Astrocyte (in vitro differentiated cells and primary cell): ENCODE data around the gene AP5M1. TPM values are rescaled to one million over a fixed set of nuclear protein-coding genes. Genes with fewer than 3 reads are reported as not detected.

Experiments used
- DNase-seq: peaks from one replicate; pipeline ENCODE4 v3.0.0-alpha.2; 2010; ENCODE audit warnings: low read depth
- FAIRE-seq: peaks from 2 replicates; lab custom pipeline; 2011; peaks lifted over from hg19 to GRCh38; lab: Jason Lieb, UNC
- H2AFZ ChIP-seq: 2 replicates; pipeline ENCODE4 v1.6.0; 2012; ENCODE audit warnings: low read depth, low read length, inconsistent platforms
- H3K27ac ChIP-seq: 2 replicates; pipeline ENCODE4 v1.5.1; 2011; ENCODE audit warnings: low read depth, low read length, inconsistent platforms
- H3K27me3 ChIP-seq: 2 replicates; pipeline ENCODE4 v1.6.0; 2011; ENCODE audit warnings: low read length, inconsistent platforms; ENCODE audit not compliant: insufficient read depth
- H3K36me3 ChIP-seq: 2 replicates; pipeline ENCODE4 v1.5.1; 2011; ENCODE audit warnings: low read length, inconsistent platforms; ENCODE audit not compliant: insufficient read depth
- H3K4me1 ChIP-seq: 2 replicates; pipeline ENCODE4 v1.5.1; 2011; ENCODE audit warnings: low read length, inconsistent platforms; ENCODE audit not compliant: insufficient read depth
- H3K4me2 ChIP-seq: 2 replicates; pipeline ENCODE4 v1.6.0; 2012; ENCODE audit warnings: low read length, inconsistent platforms
- H3K4me3 ChIP-seq: 2 replicates; pipeline ENCODE4 v1.5.1; 2011; ENCODE audit warnings: low read depth, mild to moderate bottlenecking, low read length, inconsistent platforms; ENCODE audit not compliant: insufficient read depth
- H3K79me2 ChIP-seq: 2 replicates; pipeline ENCODE4 v1.6.0; 2012; ENCODE audit warnings: mild to moderate bottlenecking, low read length, inconsistent platforms; ENCODE audit not compliant: insufficient read depth
- H3K9ac ChIP-seq: 2 replicates; pipeline ENCODE4 v1.6.0; 2012; ENCODE audit warnings: mild to moderate bottlenecking, low read length, inconsistent platforms
- H3K9me3 ChIP-seq: 2 replicates; pipeline ENCODE4 v1.5.1; 2012; ENCODE audit warnings: low read depth, mild to moderate bottlenecking, low read length, inconsistent platforms; ENCODE audit not compliant: insufficient read depth
- H4K20me1 ChIP-seq: 2 replicates; pipeline ENCODE4 v1.6.0; 2012; ENCODE audit warnings: low read length, inconsistent platforms; ENCODE audit not compliant: insufficient read depth
- H3K27ac Mint-ChIP-seq: one replicate; pipeline ENCODE4 v1.8.0; 2021; ENCODE audit warnings: mild to moderate bottlenecking, mixed read lengths; ENCODE audit not compliant: unreplicated experiment
- H3K27me3 Mint-ChIP-seq: one replicate; pipeline ENCODE4 v1.8.0; 2021; ENCODE audit warnings: low read depth, mixed read lengths; ENCODE audit not compliant: unreplicated experiment
- H3K36me3 Mint-ChIP-seq: one replicate; pipeline ENCODE4 v1.8.0; 2021; ENCODE audit warnings: low read depth, mixed read lengths; ENCODE audit not compliant: unreplicated experiment
- H3K4me1 Mint-ChIP-seq: one replicate; pipeline ENCODE4 v1.8.0; 2021; ENCODE audit warnings: low read depth, mixed read lengths; ENCODE audit not compliant: unreplicated experiment
- H3K4me3 Mint-ChIP-seq: one replicate; pipeline ENCODE4 v1.8.0; 2021; ENCODE audit warnings: mild to moderate bottlenecking, moderate library complexity, mixed read lengths; ENCODE audit not compliant: unreplicated experiment
- H3K9me3 Mint-ChIP-seq: one replicate; pipeline ENCODE4 v1.8.0; 2021; ENCODE audit warnings: mild to moderate bottlenecking, mixed read lengths; ENCODE audit not compliant: unreplicated experiment
- CTCF ChIP-seq: IDR thresholded peaks from 2 replicates; pipeline ENCODE4 v1.5.1; 2011; ENCODE audit warnings: low read depth, mild to moderate bottlenecking, inconsistent platforms, low read length, moderate library complexity; ENCODE audit not compliant: insufficient read depth
- EZH2 ChIP-seq: IDR thresholded peaks from 2 replicates; pipeline ENCODE4 v1.6.1; 2012; ENCODE audit warnings: mild to moderate bottlenecking, low read length, inconsistent platforms; ENCODE audit not compliant: insufficient read depth
- total RNA-seq: library from RNA; stranded (reverse); gene quantifications from 2 replicates; pipeline ENCODE4 v1.2.1, GENCODE V29; 2021

AP5M1 gene
- total RNA-seq, 1 donor from 2014 or later = 61.1 TPM

DNA sequence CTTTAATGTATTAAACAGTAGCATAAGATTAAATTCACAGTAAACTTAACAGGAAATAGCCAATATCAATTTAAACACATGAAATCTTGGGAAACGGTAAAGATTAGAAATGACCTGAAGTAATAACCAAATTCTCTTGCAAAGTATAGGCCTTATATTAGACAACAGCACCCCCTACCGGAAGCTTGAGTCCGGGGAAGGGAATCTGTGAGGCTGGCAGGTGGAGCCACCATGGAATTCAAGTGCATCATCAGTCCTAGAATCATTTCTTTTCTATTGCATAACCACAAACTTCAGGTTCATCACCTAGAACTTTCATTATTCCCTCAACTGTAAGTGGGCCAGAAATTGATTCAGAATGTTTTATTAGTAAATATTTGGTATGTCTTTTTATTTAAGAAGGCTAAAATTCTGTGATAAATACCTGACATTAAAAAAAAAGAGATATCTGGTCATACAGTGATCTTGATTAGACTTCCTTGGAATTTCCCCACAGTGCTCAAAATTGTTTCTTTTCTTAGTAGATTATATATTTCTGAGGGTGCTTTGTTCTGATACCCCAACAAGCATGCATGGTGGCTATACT, 48.6 kb downstream of the AP5M1 start:
- TF ChIP-seq CTCF (peak; percentile 94), EZH2 (no peak)
- DNase-seq (peak; percentile 44), FAIRE-seq (peak; percentile 55)
- H3K9ac ChIP-seq = no peak overlapping the region
- H3K9me3 ChIP-seq = no peaks in the 10 kb centered on the region
- peaks cover 14% of the 10 kb centered on the region for H3K27me3 ChIP-seq
- no peaks in the 10 kb centered on the region for H3K79me2 ChIP-seq
- Mint-ChIP-seq H3K27ac (no peak overlapping the region), H3K27me3 (no peaks in the 10 kb centered on the region), H3K4me1 (no peaks in the 10 kb centered on the region), H3K36me3 (no peaks in the 10 kb centered on the region), H3K9me3 (no peaks in the 10 kb centered on the region), H3K4me3 (no peak overlapping the region)
- no peak overlapping the region for H3K4me3 ChIP-seq
- H3K4me1 ChIP-seq = no peaks in the 10 kb centered on the region
- no peaks in the 10 kb centered on the region for H4K20me1 ChIP-seq
- H2AFZ ChIP-seq = no peak overlapping the region
- no peak overlapping the region for H3K4me2 ChIP-seq
- H3K36me3 ChIP-seq = no peaks in the 10 kb centered on the region
- no peak overlapping the region for H3K27ac ChIP-seq

- no peak overlapping the region for H3K4me3 ChIP-seq
- H3K36me3 Mint-ChIP-seq = no peaks in the 10 kb centered on the region
- no peak overlapping the region for H2AFZ ChIP-seq
- no peaks in the 10 kb centered on the region for H3K4me1 ChIP-seq
- no peaks in the 10 kb centered on the region for H3K27me3 Mint-ChIP-seq
- no peak overlapping the region for H3K4me3 Mint-ChIP-seq
- no peaks in the 10 kb centered on the region for H3K79me2 ChIP-seq
- no peaks in the 10 kb centered on the region for H3K4me1 Mint-ChIP-seq
- no peaks in the 10 kb centered on the region for H3K9me3 Mint-ChIP-seq
- H3K36me3 ChIP-seq = no peaks in the 10 kb centered on the region
- H3K27me3 ChIP-seq = peaks cover 14% of the 10 kb centered on the region
- no peak for TF ChIP-seq CTCF
- TF ChIP-seq EZH2 = no peak
- no peaks in the 10 kb centered on the region for H4K20me1 ChIP-seq
- FAIRE-seq (no peak), DNase-seq (no peak)
- no peak overlapping the region for H3K9ac ChIP-seq
- no peak overlapping the region for H3K4me2 ChIP-seq
- H3K27ac Mint-ChIP-seq = no peak overlapping the region
- no peaks in the 10 kb centered on the region for H3K9me3 ChIP-seq
- no peak overlapping the region for H3K27ac ChIP-seq
Observed at GRCh38 chr14:57319636-57320192, 50.9 kb downstream of the AP5M1 start.

DNA sequence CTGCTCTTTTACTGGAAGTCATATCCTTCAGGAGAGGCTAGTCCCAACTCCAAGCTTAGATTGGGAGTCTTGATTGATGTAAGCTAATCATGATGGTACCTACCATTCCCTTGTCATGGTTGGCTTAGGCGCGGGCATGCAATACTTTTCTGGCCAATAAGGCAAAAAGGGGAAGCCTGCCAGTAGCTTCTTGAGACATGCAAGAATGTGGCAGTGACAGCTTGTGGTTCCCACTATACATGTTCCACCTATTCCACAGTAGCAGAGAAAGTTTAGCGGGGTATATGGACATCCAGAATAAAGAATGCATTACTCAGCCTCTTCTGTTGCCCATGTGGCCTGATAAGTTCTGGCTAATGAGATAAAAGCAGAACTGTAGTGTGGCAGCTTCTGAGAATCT, 55.0 kb downstream of the AP5M1 start:
- H3K27ac ChIP-seq = no peak overlapping the region
- no peaks in the 10 kb centered on the region for H3K36me3 ChIP-seq
- no peaks in the 10 kb centered on the region for H3K9me3 ChIP-seq
- Mint-ChIP-seq H3K36me3 (no peaks in the 10 kb centered on the region), H3K4me3 (no peak overlapping the region), H3K4me1 (no peaks in the 10 kb centered on the region), H3K27me3 (no peaks in the 10 kb centered on the region), H3K27ac (no peak overlapping the region), H3K9me3 (peaks cover 13% of the 10 kb centered on the region)
- peaks cover 14% of the 10 kb centered on the region for H3K27me3 ChIP-seq
- H3K79me2 ChIP-seq = no peaks in the 10 kb centered on the region
- no peak overlapping the region for H3K9ac ChIP-seq
- H3K4me2 ChIP-seq = no peak overlapping the region
- TF ChIP-seq EZH2 (no peak), CTCF (no peak)
- no peaks in the 10 kb centered on the region for H4K20me1 ChIP-seq
- FAIRE-seq (no peak), DNase-seq (no peak)
- H2AFZ ChIP-seq = no peak overlapping the region
- no peaks in the 10 kb centered on the region for H3K4me1 ChIP-seq
- no peak overlapping the region for H3K4me3 ChIP-seq
